ES-I3 (cell line): ENCODE data around the gene OR6Y1.

Source experiments
- H3K36me3 ChIP-seq: 2 replicates; pipeline ENCODE4 v1.6.1; 2013; ENCODE audit warnings: mild to moderate bottlenecking, low read length, control low read depth, moderate library complexity; ENCODE audit not compliant: insufficient read depth
- H3K4me1 ChIP-seq: 2 replicates; pipeline ENCODE4 v1.6.1; 2013; ENCODE audit warnings: mild to moderate bottlenecking, control low read depth, low read length; ENCODE audit not compliant: insufficient read depth
- H3K9ac ChIP-seq: 2 replicates; pipeline ENCODE4 v1.6.1; 2013; ENCODE audit warnings: low read depth, mild to moderate bottlenecking, low read length, moderate library complexity
- H3K9me3 ChIP-seq: 2 replicates; pipeline ENCODE4 v1.6.1; 2013; ENCODE audit warnings: mild to moderate bottlenecking, low read length, moderate library complexity; ENCODE audit not compliant: control insufficient read depth, insufficient read depth

Gene OR6Y1

GRCh38 chr1:158527190-158527815, 26.9 kb downstream of the OR6Y1 start:
- Histone ChIP-seq H3K9ac (no peak overlapping the region), H3K36me3 (no peaks in the 10 kb centered on the region), H3K9me3 (no peaks in the 10 kb centered on the region), H3K4me1 (no peaks in the 10 kb centered on the region)

DNA sequence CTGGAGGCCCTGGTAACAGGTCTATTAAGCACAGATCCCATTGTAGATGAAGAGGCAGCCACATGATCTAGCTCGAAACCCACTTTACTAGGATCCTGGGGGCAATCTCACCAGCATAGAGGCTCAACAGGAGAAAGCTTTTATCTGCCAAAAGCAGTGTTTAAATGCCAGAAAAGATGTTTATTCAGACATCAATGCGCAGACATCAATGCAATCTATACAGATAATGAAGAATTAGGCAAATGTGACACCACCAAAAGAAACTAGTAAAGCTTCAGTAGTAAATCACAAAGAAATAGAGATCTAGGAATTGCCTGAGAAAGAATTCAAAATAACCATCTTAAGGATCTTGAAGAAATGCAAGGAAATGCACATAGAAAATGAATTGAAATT, 32.5 kb downstream of the OR6Y1 start:
- no peaks in the 10 kb centered on the region for H3K4me1 ChIP-seq
- no peaks in the 10 kb centered on the region for H3K9me3 ChIP-seq
- H3K9ac ChIP-seq, result no peak overlapping the region
- H3K36me3 ChIP-seq, result no peaks in the 10 kb centered on the region

DNA sequence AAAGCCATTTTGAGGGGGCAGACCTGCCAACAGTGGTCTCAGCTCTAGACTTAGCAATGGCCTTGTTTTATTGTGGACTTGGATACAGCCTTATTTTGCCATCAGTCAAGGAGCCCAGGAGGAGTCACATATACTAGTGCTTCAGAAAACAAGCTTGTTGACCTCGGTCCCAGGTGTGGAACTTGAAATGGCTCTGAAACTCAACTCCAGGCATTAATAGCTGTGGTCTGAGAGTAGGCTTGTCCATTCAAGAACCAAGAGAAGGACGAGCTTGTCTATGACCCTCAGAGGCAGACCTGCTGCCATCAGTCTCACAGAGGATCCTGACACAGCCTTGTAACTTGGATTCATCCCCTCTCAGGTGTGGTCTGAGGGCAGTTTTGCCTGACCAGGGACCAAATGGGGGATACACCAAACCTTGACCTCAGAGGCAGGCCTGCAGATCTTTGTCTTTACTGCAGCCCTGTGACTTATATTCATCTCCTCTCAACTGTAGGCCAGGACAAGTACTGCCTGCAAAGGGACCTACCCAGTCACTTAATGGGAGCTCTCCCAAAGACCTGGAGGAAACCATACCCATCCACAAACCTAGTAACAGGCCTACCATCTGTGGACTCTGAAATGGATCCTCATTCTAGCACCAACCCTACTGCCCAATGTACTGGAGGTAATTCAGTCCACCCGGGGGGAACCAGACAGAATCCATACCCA, 33.1 kb downstream of the OR6Y1 start:
- Histone ChIP-seq H3K9ac (no peak overlapping the region), H3K36me3 (no peaks in the 10 kb centered on the region), H3K9me3 (no peaks in the 10 kb centered on the region), H3K4me1 (no peaks in the 10 kb centered on the region)

- no peaks in the 10 kb centered on the region for H3K36me3 ChIP-seq
- H3K9ac ChIP-seq, result no peak overlapping the region
- no peaks in the 10 kb centered on the region for H3K4me1 ChIP-seq
- no peaks in the 10 kb centered on the region for H3K9me3 ChIP-seq
Observed at GRCh38 chr1:158520021-158520420, 34.2 kb downstream of the OR6Y1 start.

DNA sequence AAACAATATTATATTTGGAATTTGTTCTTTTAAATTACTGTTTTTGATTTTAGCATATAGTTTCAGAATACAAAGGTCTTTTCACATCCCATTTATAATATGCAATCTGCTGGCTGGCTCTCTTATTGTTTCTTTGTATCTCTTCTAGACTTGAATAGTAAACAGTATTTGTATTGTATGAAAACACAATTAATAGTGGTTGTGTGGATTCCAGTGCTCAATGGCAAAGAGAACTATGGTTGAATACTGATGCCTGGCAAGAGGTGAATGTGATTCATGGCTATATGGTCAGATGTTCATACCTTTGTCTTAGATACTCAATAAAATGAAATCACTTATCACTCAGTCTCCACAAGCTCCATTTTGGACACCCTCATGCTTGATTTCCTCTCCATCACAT, 37.2 kb downstream of the OR6Y1 start:
- Histone ChIP-seq H3K9ac (no peak overlapping the region), H3K9me3 (no peaks in the 10 kb centered on the region), H3K36me3 (no peaks in the 10 kb centered on the region), H3K4me1 (no peaks in the 10 kb centered on the region)

DNA sequence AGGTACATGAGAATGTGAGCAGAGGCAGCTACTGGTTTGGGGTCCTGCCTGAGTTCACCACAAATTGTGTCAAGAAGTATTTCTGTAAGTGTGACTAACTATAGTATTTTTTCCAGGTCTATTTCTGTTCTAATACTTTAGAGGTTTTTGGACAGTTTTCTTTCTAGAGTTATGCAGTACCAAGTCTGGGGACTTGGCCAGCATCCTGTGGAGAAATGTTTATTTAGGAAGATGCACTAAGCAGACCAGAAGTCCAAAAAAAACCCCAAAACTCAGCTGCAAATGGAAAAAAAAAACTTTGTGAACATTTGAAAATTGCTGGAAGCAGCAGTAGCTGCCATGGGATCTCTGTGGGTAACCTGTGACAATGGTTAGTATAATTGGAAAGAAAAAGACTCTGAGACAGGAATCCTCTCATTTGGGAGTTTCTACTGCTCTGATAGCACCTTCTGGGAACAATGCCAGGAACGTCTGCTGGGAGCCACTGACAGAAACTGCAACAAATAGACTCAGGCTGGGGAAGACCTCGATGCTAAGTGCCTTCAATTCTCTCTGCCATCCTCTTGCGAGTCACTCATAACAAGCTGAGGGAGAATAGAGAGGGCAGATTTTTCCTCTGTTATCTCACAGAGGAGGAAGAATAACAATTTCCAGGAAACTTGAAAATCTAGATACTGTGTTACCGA, 44.6 kb downstream of the OR6Y1 start:
- no peaks in the 10 kb centered on the region for H3K9me3 ChIP-seq
- H3K36me3 ChIP-seq, result no peaks in the 10 kb centered on the region
- no peaks in the 10 kb centered on the region for H3K4me1 ChIP-seq
- no peak overlapping the region for H3K9ac ChIP-seq

- H3K9ac ChIP-seq, result no peak overlapping the region
- H3K9me3 ChIP-seq, result no peaks in the 10 kb centered on the region
- no peaks in the 10 kb centered on the region for H3K36me3 ChIP-seq
- no peaks in the 10 kb centered on the region for H3K4me1 ChIP-seq
Observed at GRCh38 chr1:158507511-158507910, 46.7 kb downstream of the OR6Y1 start.

GRCh38 chr1:158506369-158506987, 47.7 kb downstream of the OR6Y1 start:
- Histone ChIP-seq H3K9ac (no peak overlapping the region), H3K9me3 (no peaks in the 10 kb centered on the region), H3K36me3 (no peaks in the 10 kb centered on the region), H3K4me1 (no peaks in the 10 kb centered on the region)

- Histone ChIP-seq H3K9me3 (no peaks in the 10 kb centered on the region), H3K36me3 (no peaks in the 10 kb centered on the region), H3K4me1 (no peaks in the 10 kb centered on the region)
Observed at GRCh38 chr1:158496374-158496773, 57.8 kb downstream of the OR6Y1 start.

DNA sequence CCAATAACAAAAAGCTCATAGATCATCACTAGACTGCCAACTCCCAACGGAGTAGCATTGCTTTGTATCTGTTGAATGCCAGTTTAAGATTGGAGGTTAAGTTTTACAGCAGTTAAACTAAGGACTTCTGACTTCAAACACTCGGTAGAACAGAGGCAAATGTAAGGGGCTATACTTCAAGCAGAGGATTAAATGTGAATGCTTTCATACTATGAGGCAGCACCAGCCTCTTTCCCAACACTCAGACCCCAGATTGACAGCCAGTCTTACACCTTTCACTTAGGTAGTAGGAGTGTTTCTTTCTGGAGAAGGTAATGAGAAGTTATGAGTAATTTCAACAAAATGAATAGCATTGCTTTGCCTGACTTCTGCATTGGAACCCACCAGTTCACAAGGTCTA, 59.4 kb downstream of the OR6Y1 start:
- Histone ChIP-seq H3K36me3 (no peaks in the 10 kb centered on the region), H3K9ac (no peak overlapping the region), H3K9me3 (no peaks in the 10 kb centered on the region), H3K4me1 (no peaks in the 10 kb centered on the region)

More at GRCh38 chr1:158496374-158496773, 57.8 kb downstream of the OR6Y1 start:
- H3K9ac ChIP-seq, result no peak overlapping the region
